ENCODE results near the gene SAG. TPM values are rescaled to one million over a fixed set of nuclear protein-coding genes. Genes with fewer than 3 reads are reported as not detected.

SAG gene
- total RNA-seq, 1 experiment from 2014 or later = not detected

GRCh38 chr2:233371641-233372040, 64.0 kb downstream of the SAG start:
- H3K4me1 ChIP-seq (ENCODE audit: control insufficient read depth, insufficient read depth, low read length) = peaks cover 12% of the 10 kb centered on the region; the same call in 1 of the 2 replicates
- ATAC-seq = no peak
- in situ Hi-C loops (cut with HindIII; ENCODE audit: low pct_unique_long_range_greater_than_20kb, low sequenced_read_pairs) = no loop called here
- H3K9me3 ChIP-seq (ENCODE audit: control insufficient read depth, insufficient read depth, low read depth, low read length) = no peaks in the 10 kb centered on the region
- H3K4me3 ChIP-seq (ENCODE audit: low read depth in 2 of 2, low read length in 2 of 2) = no peak overlapping the region
- H3K27me3 ChIP-seq (ENCODE audit: control insufficient read depth, insufficient read depth, low read length) = no peaks in the 10 kb centered on the region
- intact Hi-C loops (cut with micrococcal nuclease; ENCODE audit: unreplicated experiment) = no loop called here
- TF ChIP-seq SIN3A (IDR thresholded peaks at IDR 0.05; ENCODE audit: borderline replicate concordance, insufficient read depth, low read depth, low read length) (no peak), POLR2AphosphoS5 (IDR thresholded peaks at IDR 0.05; ENCODE audit: low read depth, low read length) (no peak), CTCF (IDR thresholded peaks at IDR 0.05) (no peak), REST (IDR thresholded peaks at IDR 0.05; ENCODE audit: insufficient read depth in 1 of 2, low read depth in 2 of 2, low read length in 1 of 2) (no peak), TCF7L2 (IDR thresholded peaks at IDR 0.05; ENCODE audit: low read depth, low read length) (no peak)
- H3K36me3 ChIP-seq (ENCODE audit: control insufficient read depth, insufficient read depth, low read length) = no peaks in the 10 kb centered on the region
- no peak for DNase-seq (ENCODE audit: low read depth, low spot score)
- POLR2A ChIA-PET = no interaction called here
- H3K27ac ChIP-seq (ENCODE audit: low read length) = no peak overlapping the region
- CTCF ChIA-PET = no interaction called here
- no TSS peak for BruUV-seq (replicated peaks)

- ATAC-seq (no peak), DNase-seq (ENCODE audit: low read depth, low spot score) (no peak)
- Histone ChIP-seq H3K4me3 (ENCODE audit: low read depth in 2 of 2, low read length in 2 of 2) (no peak overlapping the region), H3K9me3 (ENCODE audit: control insufficient read depth, insufficient read depth, low read depth, low read length) (no peaks in the 10 kb centered on the region), H3K27ac (ENCODE audit: low read length) (no peak overlapping the region), H3K36me3 (ENCODE audit: control insufficient read depth, insufficient read depth, low read length) (no peaks in the 10 kb centered on the region), H3K4me1 (ENCODE audit: control insufficient read depth, insufficient read depth, low read length) (peaks cover 12% of the 10 kb centered on the region; the same call in 1 of the 2 replicates), H3K27me3 (ENCODE audit: control insufficient read depth, insufficient read depth, low read length) (no peaks in the 10 kb centered on the region)
- POLR2A ChIA-PET = no interaction called here
- TF ChIP-seq POLR2AphosphoS5 (IDR thresholded peaks at IDR 0.05; ENCODE audit: low read depth, low read length) = no peak
- TF ChIP-seq TCF7L2 (IDR thresholded peaks at IDR 0.05; ENCODE audit: low read depth, low read length) = no peak
- no peak for TF ChIP-seq SIN3A (IDR thresholded peaks at IDR 0.05; ENCODE audit: borderline replicate concordance, insufficient read depth, low read depth, low read length)
- no peak for TF ChIP-seq REST (IDR thresholded peaks at IDR 0.05; ENCODE audit: insufficient read depth in 1 of 2, low read depth in 2 of 2, low read length in 1 of 2)
- no peak for TF ChIP-seq CTCF (IDR thresholded peaks at IDR 0.05)
- CTCF ChIA-PET = no interaction called here
- in situ Hi-C loops (cut with HindIII; ENCODE audit: low pct_unique_long_range_greater_than_20kb, low sequenced_read_pairs) (no loop called here), intact Hi-C loops (cut with micrococcal nuclease; ENCODE audit: unreplicated experiment) (no loop called here)
- no TSS peak for BruUV-seq (replicated peaks)
Measured at GRCh38 chr2:233372855-233373254, 65.2 kb downstream of the SAG start.

Measured in Panc1 (cell line).